ENCODE data around the gene PPP2R3B.
"Not testable (repeated sequence)": the region's sequence is repeated elsewhere in the genome, so short reads cannot be mapped to it uniquely, and the experiment has no call there.

Gene PPP2R3B

DNA sequence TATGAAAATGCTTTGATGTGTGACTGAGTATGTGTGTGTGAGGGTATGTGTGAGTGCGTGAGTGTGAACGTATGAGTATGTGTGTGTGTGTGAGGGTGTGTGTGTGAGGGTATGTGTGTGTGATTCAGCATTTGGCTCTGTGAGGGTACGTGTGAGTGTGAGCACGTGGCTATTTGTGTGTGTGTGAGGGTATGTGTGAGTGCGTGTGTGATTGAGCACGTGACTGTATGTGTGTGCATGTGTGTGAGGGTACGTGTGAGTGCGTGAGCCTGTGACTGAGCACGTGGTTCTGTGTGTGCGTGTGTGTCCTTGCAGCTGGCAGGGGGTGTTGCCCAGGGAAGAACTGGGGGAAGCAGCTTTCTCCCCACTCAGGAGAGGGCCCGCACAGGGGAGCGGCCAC lies 16.1 kb upstream of the PPP2R3B start:
- no peak for DNase-seq

DNA sequence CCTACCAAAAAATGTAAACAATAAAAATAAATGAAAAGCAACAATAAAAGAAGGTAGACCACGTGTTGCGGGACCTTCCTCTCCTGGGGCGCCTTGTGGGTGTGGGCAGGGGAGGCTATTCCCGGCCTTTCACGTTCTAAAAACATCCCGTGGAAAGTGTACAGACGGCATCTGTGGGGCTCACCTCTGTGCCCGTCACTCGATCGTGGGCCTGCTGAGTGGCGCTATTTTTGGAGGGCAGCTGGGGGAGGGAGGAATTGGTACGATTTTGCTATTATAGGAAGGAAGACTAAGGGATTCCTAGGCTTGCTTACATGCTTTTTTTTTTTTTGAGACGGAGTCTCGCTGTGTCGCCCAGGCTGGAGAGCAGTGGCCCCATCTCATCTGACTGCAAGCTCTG lies 13.6 kb upstream of the PPP2R3B start:
- DNase-seq: no peak

DNA sequence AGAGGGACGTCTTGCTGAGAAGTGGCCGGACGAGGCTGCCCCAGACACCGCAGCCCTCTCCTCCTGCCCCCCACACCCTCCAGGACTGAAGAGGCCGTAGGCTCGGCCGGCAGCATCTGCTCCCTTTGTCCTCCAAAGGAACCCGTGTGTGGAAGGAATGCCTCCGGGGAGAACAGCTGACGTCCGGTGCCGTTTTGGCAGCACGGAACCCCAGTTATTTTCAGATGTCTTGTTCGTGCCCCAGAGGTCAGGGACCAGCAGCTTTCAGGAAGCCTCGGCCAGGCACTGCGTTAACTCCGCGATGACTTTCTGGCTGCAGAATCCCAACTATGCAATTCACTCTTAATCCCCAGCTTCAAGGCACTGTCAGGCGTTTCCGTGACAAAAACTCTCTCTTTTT lies 10.9 kb upstream of the PPP2R3B start:
- no peak for DNase-seq

DNA sequence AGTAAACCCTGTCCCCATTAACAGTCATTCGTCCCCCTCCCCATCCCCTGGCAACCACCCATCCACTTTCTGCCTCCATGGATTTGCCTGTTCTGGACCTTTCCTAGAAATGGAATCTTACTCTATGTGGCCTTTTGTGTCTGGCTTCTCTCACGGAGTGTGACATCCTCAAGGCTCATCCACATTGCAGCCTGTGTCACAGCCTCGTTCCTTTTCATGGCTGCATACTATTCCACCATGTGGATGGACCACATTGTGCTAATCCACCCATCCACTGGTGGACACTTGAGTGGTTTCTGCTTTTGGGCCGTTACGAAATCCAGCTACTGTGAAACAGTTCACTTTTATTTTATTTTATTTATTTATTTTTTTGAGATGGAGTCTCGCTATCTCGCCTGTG lies 8.1 kb upstream of the PPP2R3B start:
- no peak for DNase-seq

DNA sequence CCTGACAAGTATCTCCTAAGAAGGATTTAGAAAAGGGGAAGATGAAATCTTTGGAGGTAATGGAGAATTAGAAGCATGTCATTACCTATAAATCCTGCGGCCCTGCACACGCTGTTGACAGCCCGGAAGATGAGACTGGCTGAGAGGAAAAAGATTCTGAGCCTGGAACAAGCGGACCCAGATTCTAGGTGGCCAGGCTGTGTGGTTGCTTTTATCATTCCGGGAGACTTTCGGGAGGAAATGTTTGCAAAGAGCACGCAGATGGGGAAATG lies 5.8 kb upstream of the PPP2R3B start:
- no peak for DNase-seq

DNA sequence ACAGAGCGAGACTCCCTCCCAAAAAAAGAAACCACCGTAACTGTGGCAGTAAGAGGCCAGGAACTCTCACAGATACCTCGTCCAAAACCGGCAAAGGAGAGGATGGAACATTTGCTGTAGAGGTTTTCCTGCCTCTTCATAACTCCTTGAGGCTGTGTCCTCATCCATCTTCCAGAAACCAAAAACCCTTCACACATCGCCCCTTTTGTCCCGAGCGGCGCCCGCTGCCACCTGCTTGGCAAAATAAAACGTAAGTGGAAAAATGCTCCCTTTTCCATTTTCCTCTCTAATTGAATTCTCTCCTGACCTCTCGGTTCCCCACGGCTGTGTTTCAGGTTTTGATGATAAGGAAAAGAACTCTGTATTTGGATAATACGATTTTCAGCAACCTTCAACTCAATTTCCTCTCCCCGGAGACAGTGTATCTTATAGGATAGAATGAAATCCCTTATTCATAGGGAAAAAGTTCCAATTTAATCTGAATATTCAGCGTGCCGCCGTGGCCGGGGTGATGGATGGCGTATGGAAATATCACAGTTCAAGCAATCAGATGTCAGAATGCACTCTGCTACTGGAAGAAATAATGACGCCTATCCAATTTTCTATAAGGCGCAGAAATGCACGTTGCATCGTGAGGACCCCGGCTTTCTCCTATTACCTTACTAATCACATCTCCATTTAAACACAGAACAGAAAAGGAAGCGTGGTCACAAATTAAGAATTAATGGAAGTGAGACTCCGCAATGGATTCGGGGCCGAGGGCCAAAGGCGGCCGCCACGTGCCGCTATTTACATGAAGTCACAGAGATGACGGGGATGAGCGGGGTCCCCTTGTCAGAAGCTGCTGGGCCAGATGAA lies 5.2 kb upstream of the PPP2R3B start:
- DNase-seq: no peak

DNA sequence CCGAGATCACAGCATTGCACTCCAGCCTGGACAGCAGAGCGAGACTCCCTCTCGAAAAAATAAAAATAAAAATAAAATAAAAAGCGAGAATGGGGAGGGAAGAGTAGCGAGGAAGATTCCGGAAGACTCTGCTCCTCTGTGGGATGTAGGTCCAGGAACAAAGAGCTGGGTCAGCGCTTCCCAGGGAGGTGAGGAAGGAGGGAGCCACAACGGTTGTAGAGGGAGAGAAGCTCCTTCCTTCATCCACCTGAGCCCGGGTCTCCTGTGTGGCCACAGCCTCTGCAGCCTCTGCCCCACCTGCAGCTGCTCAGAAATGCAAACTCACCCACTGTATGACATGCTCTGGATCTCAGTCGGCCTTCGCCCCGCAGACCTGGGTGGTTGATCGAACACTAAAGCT lies 3.8 kb upstream of the PPP2R3B start:
- DNase-seq: no peak

DNA sequence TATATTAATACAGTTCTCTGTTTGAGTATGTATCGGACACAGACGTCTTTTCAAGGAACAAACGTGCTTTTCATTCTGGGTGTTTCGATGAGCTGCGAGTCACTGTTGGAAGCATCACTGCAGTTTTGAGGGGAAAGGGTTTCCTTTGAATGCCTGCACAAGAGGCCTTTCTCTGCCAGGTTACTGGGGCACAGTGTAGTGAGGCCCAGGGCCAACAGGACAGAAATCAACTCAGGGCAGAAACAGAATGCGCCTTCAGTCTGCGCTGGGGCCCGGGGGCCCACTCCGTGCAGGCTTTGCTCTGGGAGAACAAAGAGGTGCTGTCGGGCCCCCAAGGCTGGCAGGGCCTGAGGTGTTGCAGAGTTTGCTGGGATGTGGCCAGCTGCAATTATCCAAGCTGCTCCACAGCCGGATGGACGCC lies 2.3 kb upstream of the PPP2R3B start:
- no peak for DNase-seq

DNA sequence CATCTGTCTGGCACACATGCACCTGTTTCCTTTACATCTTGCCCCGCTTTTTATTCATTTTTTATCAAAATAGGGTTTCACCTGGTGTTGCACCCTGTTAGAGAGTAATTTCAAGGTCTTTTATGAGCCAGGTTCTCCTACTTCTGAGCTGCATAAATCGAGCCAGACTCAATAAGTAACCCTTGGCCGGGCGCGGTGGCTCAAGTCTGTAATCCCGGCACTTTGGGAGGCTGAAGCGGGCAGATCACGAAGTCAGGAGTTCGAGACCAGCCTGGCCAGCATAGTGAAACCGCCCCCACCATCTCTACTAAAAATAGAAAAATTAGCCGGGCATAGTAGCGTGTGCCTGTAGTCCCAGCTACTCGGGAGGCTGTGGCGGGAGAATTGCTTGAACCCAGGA lies 1.0 kb upstream of the PPP2R3B start:
- no peak for DNase-seq

DNA sequence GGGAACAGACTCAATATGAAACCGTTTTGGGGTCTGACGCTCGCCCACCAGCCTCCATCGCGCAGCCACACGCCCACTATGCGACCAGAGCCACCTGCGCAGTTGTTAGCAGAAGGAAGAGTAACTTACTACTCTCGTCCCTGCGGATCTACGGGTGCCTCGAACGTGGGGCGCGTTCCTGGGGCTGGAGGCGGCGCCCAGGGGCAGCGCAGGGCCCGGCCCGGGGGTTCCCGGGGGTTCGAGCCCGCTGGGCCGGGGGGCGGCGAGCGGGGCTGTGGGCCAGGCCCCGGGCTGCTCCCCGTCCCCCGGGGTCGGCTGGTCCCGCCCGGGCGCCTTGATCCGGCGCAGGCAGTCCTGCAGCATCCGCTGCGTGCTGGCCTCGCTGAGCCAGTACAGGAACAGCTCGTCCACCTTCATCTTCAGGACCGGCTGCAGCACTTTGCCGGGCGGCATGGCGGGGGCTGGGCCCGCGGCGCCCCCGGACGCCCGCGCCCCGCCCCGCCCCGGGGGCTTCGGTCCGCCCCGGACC lies 404 bp downstream of the PPP2R3B start:
- DNase-seq: no peak

DNA sequence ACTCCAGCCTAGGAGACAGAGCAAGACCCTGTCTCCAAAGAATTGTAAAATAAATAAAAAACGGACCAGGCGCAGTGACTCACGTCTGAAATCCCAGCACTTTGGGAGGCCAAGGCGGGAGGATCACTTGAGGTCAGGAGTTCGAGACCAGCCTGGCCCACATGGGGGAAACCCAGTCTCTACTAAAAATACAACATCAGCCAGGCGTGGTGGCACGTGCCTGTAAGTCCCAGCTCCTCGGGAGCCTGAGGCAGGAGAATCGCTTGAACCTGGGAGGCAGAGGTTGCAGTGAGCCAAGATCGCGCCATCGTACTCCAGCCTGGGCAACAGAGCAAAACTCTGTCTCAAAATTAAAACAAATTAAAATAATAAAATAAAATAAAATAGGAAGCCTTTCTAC lies 971 bp downstream of the PPP2R3B start:
- not testable (repeated sequence) for DNase-seq

DNA sequence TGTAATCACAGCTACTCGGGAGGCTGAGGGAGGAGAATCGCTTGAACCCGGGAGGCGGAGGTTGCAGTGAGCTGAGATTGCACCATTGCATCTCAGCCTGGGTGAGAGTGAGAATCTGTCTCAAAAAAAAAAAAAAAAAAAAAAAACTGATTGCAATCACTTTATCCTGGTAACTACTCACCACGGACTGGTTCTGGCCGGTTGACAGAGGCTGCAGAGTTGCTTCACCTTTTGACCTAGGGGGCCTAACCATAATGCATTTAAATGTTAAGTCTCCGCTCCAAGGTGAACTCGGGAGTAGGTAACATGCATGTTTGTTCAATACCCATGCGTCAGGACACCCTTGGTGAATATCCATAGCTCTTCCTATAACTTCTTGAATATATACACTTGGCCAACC lies 1.8 kb downstream of the PPP2R3B start:
- no peak for DNase-seq

DNA sequence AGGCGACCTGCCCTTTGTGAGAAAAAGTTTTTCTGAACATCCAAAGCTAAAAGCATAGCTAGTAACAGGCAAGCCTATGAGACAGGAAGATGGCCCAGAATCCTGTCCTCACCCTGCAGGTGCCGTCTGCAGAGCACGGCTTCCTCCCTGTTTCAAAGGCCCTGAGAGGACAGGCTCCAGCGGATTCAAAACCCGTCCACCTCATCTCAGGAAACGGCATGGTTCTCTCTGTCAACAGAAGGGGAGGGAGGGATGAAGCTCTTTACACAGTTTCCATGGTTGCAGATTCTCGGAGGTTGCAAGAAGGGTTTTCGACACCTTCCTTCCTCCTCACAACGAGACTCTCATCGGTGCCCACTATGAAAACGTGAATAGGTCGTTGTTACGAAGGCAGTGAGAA lies 8.3 kb downstream of the PPP2R3B start:
- DNase-seq: no peak

DNA sequence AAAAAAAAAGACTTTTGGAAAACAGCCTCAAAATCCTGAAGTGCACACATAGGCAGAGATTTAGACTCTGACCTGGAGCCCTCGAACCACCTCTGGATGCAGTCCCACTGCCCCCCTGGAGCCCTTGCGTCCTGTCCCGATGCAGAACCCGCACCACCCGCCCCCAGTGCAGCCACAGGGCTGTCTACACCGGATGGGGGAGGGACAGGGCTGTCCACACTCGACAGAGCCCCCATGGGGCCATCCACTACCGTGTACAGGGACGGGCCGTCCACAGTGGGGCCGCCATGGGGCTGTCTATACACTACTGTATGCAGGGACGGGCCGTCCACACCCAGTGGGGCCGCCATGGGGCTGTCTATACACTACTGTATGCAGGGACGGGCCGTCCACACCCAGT lies 10.5 kb downstream of the PPP2R3B start:
- DNase-seq: not testable (repeated sequence)

DNA sequence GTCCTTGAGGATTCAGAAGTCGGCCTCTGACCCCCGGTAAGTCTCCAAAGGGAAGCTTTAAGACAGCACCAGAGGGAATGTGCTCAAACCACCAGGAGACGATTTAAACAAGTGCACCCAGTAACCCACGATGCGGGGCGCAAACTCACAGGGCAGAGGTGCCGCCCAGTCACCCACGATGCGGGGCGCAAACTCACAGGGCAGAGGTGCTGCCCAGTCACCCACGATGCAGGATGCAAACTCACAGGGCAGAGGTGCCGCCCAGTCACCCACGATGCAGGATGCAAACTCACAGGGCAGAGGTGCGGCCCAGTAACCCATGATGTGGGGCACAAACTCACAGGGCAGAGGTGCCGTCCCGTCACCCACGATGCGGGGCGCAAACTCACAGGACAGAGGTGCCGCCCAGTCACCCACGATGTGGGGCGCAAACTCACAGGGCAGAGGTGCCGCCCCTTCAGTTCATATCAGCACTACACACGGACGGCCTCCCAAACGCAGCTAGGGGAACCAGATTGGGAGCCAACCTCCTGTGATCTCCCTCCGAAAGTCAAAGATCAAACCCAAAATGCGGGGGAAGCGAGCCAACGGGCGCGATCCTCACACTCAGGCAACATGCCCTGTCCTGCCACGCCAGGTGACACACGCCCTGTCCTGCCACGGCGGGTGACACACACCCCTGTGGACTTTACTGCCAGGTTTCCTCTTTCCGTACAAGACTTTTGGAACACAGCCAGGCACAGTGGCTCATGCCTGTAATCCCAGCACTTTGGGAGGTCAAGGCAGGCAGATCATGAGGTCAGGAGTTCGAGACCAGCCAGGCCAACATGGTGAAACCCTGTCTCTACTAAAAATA lies 11.3 kb downstream of the PPP2R3B start:
- DNase-seq: no peak

DNA sequence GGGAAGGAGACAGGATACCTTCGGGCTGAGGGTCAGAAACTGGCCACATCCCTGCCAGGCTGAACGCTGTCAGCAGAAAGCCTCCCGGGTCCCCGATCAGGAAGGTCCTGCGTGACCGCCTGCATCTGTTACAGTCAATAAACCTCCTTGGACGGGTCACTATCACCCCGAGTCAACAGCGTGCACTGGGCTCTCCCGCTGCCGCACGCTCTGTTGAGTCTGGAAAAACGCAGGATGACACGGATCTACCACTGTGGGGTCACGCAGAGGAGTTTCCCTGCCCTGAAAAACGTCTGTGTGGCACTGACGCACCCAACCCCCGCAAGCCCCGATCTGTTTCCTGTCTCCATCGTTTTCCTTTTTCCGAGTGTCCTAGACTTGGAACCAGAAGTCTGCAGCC lies 12.1 kb downstream of the PPP2R3B start:
- DNase-seq: no peak

DNA sequence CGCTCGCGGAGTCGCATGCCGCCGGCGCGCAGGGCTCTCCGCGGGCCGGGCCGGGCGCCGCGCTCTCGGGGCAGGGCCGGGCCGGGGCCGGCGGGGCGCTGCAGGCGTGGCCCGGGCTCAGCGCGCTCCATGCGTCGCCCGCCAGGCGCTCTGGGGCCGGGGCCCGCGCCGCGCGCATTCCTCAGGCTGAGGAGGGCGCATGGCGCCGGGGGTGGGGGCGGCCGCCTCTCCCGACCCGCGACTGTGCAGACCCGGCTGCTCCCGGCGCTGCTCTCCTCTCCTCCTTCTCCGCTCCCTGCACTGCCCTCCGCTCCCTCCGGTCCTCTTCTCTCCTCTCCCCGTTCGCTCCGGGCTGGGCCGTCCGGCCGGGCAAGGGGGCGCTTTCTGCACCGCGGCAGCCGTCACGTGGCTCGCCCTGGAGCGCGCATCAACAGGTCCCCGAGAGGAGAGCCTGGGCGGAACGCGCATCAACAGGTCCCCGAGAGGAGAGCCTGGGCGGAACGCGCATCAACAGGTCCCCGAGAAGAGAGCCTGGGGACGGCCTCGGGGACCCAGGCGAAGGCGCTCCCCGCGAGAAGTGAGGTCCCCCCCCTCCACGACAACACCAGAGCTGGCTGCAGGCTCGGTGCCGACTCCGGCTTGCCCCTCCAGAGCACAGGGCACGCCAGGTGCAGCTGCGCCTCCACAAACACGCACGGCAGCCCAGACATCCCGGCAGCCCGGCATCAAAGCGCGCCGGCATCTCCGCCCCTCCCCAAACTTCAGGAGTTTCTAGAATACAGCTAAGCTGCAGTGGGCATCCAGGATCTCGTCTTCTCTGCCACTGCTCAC lies 12.9 kb downstream of the PPP2R3B start:
- no peak for DNase-seq

DNA sequence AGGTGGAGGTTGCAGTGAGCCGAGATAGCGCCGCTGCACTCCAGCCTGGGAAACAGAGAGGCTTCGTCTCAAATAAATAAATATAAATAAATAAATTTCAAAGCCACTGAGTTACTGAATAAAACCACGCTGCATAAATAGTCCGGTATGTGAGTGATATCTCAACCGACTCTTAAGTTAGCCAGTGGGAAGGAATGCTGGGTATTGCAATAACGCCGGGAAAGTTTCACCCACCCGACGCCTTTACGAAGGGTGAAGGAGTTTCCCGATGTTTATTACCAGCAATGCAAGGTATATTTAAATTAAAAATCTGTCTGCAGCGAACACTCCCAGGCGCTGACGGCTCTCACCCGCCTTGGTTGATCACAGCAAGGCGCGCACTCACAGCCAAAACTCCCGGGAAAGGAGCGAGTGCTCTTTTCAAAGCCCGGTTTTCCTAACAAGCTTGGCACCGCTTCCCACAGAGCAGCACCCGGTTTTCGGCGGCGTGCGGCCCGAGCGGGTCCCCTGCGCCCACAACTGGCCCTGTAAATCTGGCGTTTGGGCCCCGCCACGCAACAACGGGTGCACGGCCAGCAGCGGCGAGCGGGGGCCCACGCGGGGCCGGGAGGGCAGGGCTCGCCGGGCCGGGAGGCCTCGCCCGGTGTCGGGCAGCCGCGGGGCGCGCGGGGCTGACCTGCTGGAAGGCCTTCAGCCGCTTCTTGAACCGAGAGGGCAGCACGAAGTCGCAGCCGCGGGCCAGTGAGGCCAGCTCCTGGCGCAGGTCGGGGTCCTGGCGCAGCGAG lies 13.7 kb downstream of the PPP2R3B start:
- DNase-seq: no peak

DNA sequence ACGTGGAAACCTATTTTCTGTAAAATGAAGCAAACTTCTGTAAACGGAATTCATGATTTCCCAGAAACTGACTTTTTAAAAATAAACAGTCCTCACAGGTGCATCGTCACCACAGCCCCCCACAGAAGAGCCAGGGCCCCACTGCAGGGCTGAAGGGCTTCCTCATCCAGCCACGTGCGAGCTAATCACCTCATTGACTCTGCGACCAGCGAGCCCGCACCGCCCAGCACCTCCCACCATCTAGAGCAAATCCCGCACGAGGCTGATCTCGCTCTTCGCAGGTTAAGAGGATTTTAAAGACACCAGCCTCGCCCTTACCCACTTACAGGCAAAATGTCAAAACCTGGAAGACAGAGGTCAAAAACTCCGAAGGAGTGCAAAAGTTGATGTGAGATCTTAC lies 14.8 kb downstream of the PPP2R3B start:
- DNase-seq: no peak

DNA sequence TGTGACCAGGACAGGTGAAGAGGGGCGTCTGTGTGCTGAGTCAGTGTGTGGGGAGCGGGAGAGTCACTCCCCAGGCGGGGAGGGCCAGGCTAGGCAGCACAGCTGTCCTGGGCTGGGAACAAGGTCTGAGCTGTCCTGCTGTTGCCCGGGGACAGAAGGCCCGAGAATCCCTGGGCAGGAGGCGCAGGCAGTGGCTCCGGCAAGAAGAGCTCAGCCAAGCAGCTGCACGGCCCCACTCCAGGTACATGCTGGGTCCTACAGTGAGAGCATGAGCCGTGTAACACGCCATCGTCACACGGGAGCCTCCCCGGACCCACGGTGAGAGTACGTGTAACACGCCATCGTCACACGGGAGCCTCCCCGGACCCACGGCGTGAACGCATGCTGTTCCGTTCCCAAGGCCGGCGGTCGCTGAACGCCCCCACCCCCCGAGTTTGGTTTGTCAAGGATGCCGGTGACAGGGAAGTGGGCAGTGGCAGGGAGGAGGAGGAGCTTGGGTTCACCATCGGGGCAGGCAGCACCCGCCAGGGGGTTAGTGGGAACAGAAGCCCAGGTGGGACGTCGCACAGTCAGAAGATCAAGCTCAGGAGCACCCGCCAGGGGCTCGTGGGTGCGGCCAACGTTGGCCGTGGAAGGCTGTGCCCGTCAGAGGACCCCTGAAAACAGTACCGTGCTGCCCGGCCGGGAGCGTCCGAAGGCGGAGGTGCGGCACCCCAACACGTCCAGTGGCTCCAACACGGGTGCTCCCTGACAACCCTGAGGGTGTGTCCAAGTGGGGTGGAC lies 15.6 kb downstream of the PPP2R3B start:
- no peak for DNase-seq

DNA sequence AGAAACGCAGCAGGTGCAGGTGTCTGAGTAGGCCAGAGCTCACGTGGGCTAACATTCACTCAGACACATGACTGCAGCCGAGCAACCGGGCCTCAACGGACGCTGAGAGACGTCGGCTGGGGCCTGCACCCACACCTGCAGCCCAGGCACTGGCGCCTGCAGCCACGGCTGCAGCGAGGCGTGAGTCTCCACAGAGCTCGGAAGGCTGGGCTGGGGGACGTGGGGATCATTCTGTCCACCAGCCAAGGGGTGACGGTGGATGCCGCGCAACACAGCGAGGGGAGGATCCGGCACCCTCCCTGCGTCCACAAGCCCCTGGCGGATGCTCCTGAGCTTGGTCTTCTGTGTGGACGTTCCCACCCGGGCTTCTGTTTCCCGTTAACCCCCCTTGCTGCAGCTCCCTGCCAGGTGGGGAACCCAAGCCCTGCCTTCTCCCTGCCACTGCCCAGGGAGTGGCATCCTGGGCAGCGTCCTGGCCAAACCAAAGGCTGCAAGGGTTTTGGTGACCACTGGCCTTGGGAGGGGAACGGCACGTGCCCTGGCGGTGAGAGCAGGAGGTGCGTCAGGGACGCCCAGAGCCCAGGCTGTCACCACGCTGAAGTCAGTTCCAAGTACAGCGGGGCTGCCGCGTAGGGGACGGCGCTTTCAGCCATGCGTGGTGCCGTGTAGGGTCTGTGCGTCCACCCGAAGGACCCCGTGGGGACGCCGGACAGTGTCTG lies 16.3 kb downstream of the PPP2R3B start:
- DNase-seq: no peak
